GM23338 (cell line): ENCODE results near the gene GDF11. TPM values are rescaled to one million over a fixed set of nuclear protein-coding genes. Genes with fewer than 3 reads are reported as not detected.

Experiments
- ATAC-seq: fragments of 200-7000 bp; cut with Tn5 transposase; 3 replicates; pipeline ENCODE4 v1.9.1; 2020
- DNase-seq: peaks from one replicate; pipeline ENCODE4 v3.0.0-alpha.2; 2015; ENCODE audit warnings: low spot score
- H2AFZ ChIP-seq: fragments of 200-600 bp; sonication (generic); 2 replicates; pipeline ENCODE4 v1.8.0; 2016; ENCODE audit warnings: antibody characterized with exemption, mild to moderate bottlenecking, moderate library complexity
- H3F3A ChIP-seq: fragments of 200-600 bp; sonication (generic); replicated peaks from 2 replicates; pipeline ENCODE4 v1.8.0; 2017; ENCODE audit warnings: antibody characterized with exemption, mixed run types, low read depth
- H3K27ac ChIP-seq: fragments of 200-600 bp; sonication (generic); 2 replicates; pipeline ENCODE4 v1.6.1; 2016; ENCODE audit warnings: low read depth
- H3K27me3 ChIP-seq: fragments of 200-600 bp; sonication (generic); 2 replicates; pipeline ENCODE4 v1.8.0; 2016; ENCODE audit warnings: mild to moderate bottlenecking, mixed run types, moderate library complexity; ENCODE audit not compliant: insufficient read depth
- H3K36me3 ChIP-seq: fragments of 200-600 bp; sonication (generic); 2 replicates; pipeline ENCODE4 v1.8.0; 2016; ENCODE audit warnings: mild to moderate bottlenecking; ENCODE audit not compliant: insufficient read depth
- H3K4me1 ChIP-seq: fragments of 200-600 bp; sonication (generic); 2 replicates; pipeline ENCODE4 v1.8.0; 2016; ENCODE audit warnings: mild to moderate bottlenecking, moderate library complexity; ENCODE audit not compliant: insufficient read depth
- H3K4me2 ChIP-seq: fragments of 200-600 bp; sonication (generic); 2 replicates; pipeline ENCODE4 v1.7.1; 2017; ENCODE audit warnings: mixed run types
- H3K4me3 ChIP-seq: fragments of 200-600 bp; sonication (generic); 2 replicates; pipeline ENCODE4 v1.6.1; 2016; ENCODE audit warnings: mixed run types
- H3K79me2 ChIP-seq: fragments of 200-600 bp; sonication (generic); replicated peaks from 2 replicates; pipeline ENCODE4 v1.8.0; 2017; ENCODE audit warnings: mild to moderate bottlenecking; ENCODE audit not compliant: insufficient read depth
- H3K9me2 ChIP-seq: fragments of 200-600 bp; sonication (generic); 2 replicates; pipeline ENCODE4 v1.8.0; 2017; ENCODE audit not compliant: insufficient read depth
- H4K20me1 ChIP-seq: fragments of 200-600 bp; sonication (generic); replicated peaks from 2 replicates; pipeline ENCODE4 v1.8.0; 2017; ENCODE audit warnings: mild to moderate bottlenecking; ENCODE audit not compliant: insufficient read depth
- H3K27ac Mint-ChIP-seq: 2 replicates; pipeline ENCODE4 v1.8.0; 2020; ENCODE audit warnings: inconsistent platforms, mild to moderate bottlenecking, moderate library complexity, mixed read lengths
- H3K27me3 Mint-ChIP-seq: 3 replicates; pipeline ENCODE4 v1.8.0; 2022; ENCODE audit warnings: low read depth, mild to moderate bottlenecking, moderate library complexity, mixed read lengths, inconsistent platforms; ENCODE audit not compliant: insufficient read depth, poor library complexity
- H3K36me3 Mint-ChIP-seq: 3 replicates; pipeline ENCODE4 v1.8.0; 2021; ENCODE audit warnings: low read depth, mild to moderate bottlenecking, inconsistent platforms, moderate library complexity, mixed read lengths
- H3K4me1 Mint-ChIP-seq: 3 replicates; pipeline ENCODE4 v1.8.0; 2020; ENCODE audit warnings: mild to moderate bottlenecking, inconsistent platforms, mixed read lengths
- H3K4me3 Mint-ChIP-seq: 3 replicates; pipeline ENCODE4 v1.8.0; 2021; ENCODE audit warnings: moderate library complexity, mild to moderate bottlenecking, inconsistent platforms, mixed read lengths
- H3K9me3 Mint-ChIP-seq: 3 replicates; pipeline ENCODE4 v1.8.0; 2020; ENCODE audit warnings: moderate library complexity, mild to moderate bottlenecking, inconsistent platforms, mixed read lengths
- ETS1 ChIP-seq: IDR thresholded peaks from 2 replicates; pipeline ENCODE4 v1.6.1; 2016; ENCODE audit warnings: antibody characterized with exemption
- EZH2 ChIP-seq: fragments of 200-600 bp; sonication (generic); IDR thresholded peaks from one replicate; pipeline ENCODE4 v1.8.0; 2017; ENCODE audit warnings: antibody characterized with exemption, mild to moderate bottlenecking, low read depth; ENCODE audit not compliant: unreplicated experiment
- EZH2phosphoT487 ChIP-seq: fragments of 200-600 bp; sonication (generic); IDR thresholded peaks from one replicate; pipeline ENCODE4 v1.8.1; 2018; ENCODE audit warnings: antibody characterized with exemption; ENCODE audit not compliant: unreplicated experiment
- JUNB ChIP-seq: IDR thresholded peaks from one replicate; pipeline ENCODE4 v1.6.1; 2016; ENCODE audit warnings: antibody characterized with exemption; ENCODE audit not compliant: unreplicated experiment
- POLR2AphosphoS5 ChIP-seq: IDR thresholded peaks from 2 replicates; pipeline ENCODE4 v1.6.1; 2016; ENCODE audit warnings: antibody characterized with exemption, low read depth
- REST ChIP-seq: IDR thresholded peaks from one replicate; pipeline ENCODE4 v1.6.1; 2018; ENCODE audit warnings: antibody characterized with exemption; ENCODE audit not compliant: unreplicated experiment
- STAT1 ChIP-seq: IDR thresholded peaks from one replicate; pipeline ENCODE4 v1.6.1; 2016; ENCODE audit warnings: antibody characterized with exemption; ENCODE audit not compliant: unreplicated experiment
- ZNF114 ChIP-seq: fragments of 250-450 bp; sonication (Bioruptor Pico); IDR thresholded peaks from 2 replicates; pipeline ENCODE4 v1.5.0; 2020; ENCODE audit warnings: mild to moderate bottlenecking, moderate library complexity
- ZNF331 ChIP-seq: fragments of 250-450 bp; sonication (Bioruptor Pico); IDR thresholded peaks from 2 replicates; pipeline ENCODE4 v1.5.0; 2020; ENCODE audit warnings: low read depth, mild to moderate bottlenecking, moderate library complexity
- polyA plus RNA-seq: library from polyadenylated mRNA; unstranded; fragments of >200 nt; fragmentation: Nextera tagmentation; extraction: Ambion mirVana; gene quantifications from 2 replicates; pipeline ENCODE4 v1.2.1, GENCODE V29; 2016
- total RNA-seq: library from RNA; depleted of rRNA; stranded (reverse); fragments of >200 nt; shearing (Covaris generic); gene quantifications from 2 replicates; pipeline ENCODE4 v1.2.3, GENCODE V29; 2014

The GDF11 gene
- total and polyA plus RNA-seq, 2 experiments from 2014 or later: 3.7 to 12.5 TPM

GRCh38 chr12:55733021-55733555 lies 9.8 kb upstream of the GDF11 start:
- Histone ChIP-seq H3K4me2 (no peak overlapping the region), H4K20me1 (no peaks in the 10 kb centered on the region), H3K27ac (no peak overlapping the region), H2AFZ (no peak overlapping the region), H3K27me3 (no peaks in the 10 kb centered on the region), H3K9me2 (no peaks in the 10 kb centered on the region), H3K36me3 (no peaks in the 10 kb centered on the region), H3K4me3 (no peak overlapping the region), H3F3A (peaks cover 13% of the 10 kb centered on the region; the same call in 1 of the 2 replicates), H3K4me1 (peaks cover 25% of the 10 kb centered on the region; the same call in 1 of the 2 replicates), H3K79me2 (peaks cover 1% of the 10 kb centered on the region)
- TF ChIP-seq ZNF331 (CRISPR knock-in tag) (no peak), REST (no peak), ZNF114 (CRISPR knock-in tag) (no peak), POLR2AphosphoS5 (no peak), ETS1 (no peak), EZH2 (no peak), JUNB (no peak)
- Mint-ChIP-seq H3K27ac (no peak overlapping the region), H3K36me3 (no peaks in the 10 kb centered on the region; the same call in 2 of the 3 replicates), H3K4me1 (peaks cover 31% of the 10 kb centered on the region), H3K9me3 (no peaks in the 10 kb centered on the region; the same call in 2 of the 3 replicates), H3K4me3 (no peak overlapping the region), H3K27me3 (peaks cover 20% of the 10 kb centered on the region)
- no peak for DNase-seq
- ATAC-seq: no peak

GRCh38 chr12:55733858-55734257 lies 9.1 kb upstream of the GDF11 start:
- Mint-ChIP-seq H3K27me3 (peaks cover 23% of the 10 kb centered on the region), H3K4me3 (no peak overlapping the region), H3K9me3 (no peaks in the 10 kb centered on the region; the same call in 2 of the 3 replicates), H3K4me1 (peaks cover 31% of the 10 kb centered on the region), H3K27ac (no peak overlapping the region), H3K36me3 (no peaks in the 10 kb centered on the region; the same call in 2 of the 3 replicates)
- H4K20me1 ChIP-seq: no peaks in the 10 kb centered on the region
- peaks cover 25% of the 10 kb centered on the region; the same call in 1 of the 2 replicates for H3K4me1 ChIP-seq
- TF ChIP-seq STAT1 (no peak), ZNF331 (CRISPR knock-in tag) (no peak), EZH2phosphoT487 (no peak)
- no peaks in the 10 kb centered on the region for H3K36me3 ChIP-seq
- no peak for ATAC-seq
- no peaks in the 10 kb centered on the region for H3K9me2 ChIP-seq
- H2AFZ ChIP-seq: no peak overlapping the region
- no peak overlapping the region for H3K27ac ChIP-seq
- H3F3A ChIP-seq: peaks cover 13% of the 10 kb centered on the region; the same call in 1 of the 2 replicates
- no peaks in the 10 kb centered on the region for H3K27me3 ChIP-seq
- H3K4me3 ChIP-seq: no peak overlapping the region
- no peak overlapping the region for H3K4me2 ChIP-seq
- DNase-seq: no peak
- H3K79me2 ChIP-seq: no peaks in the 10 kb centered on the region; the same call in 1 of the 2 replicates
